K562 (cell line): Measurements from ENCODE around the gene CFL2. TPM values are rescaled to one million over a fixed set of nuclear protein-coding genes. Genes with fewer than 3 reads are reported as not detected.

Experiments used
- HNRNPUL1 ChIP-seq: fragments of 200-400 bp; formaldehyde crosslinking; IDR thresholded peaks from 2 replicates; pipeline ENCODE4 v1.6.1; 2017; ENCODE audit warnings: low read length
- KHSRP ChIP-seq: fragments of 450-650 bp; IDR thresholded peaks from 2 replicates; pipeline ENCODE4 v1.6.1; 2017
- KLF16 ChIP-seq: IDR thresholded peaks from 2 replicates; pipeline ENCODE4 v1.6.1; 2016; ENCODE audit warnings: antibody characterized with exemption
- L3MBTL2 ChIP-seq: fragments of 450-650 bp; IDR thresholded peaks from 2 replicates; pipeline ENCODE4 v1.6.1; 2016; ENCODE audit warnings: mild to moderate bottlenecking, moderate library complexity
- NR2C2 ChIP-seq, 2 experiments: fragments of 200-800 bp in 1 of 2; sonication (Bioruptor generic) in 1 of 2; sonication (generic) in 1 of 2; formaldehyde crosslinking in 1 of 2; IDR thresholded peaks; 2 replicates each; pipeline versions ENCODE4 v1.6.1 to v1.8.0; 2016 to 2022; ENCODE audit warnings: mild to moderate bottlenecking in 1 of 2, missing compliant biosample characterization in 1 of 2, missing genetic modification characterization in 1 of 2, missing genetic modification reagents in 1 of 2
- PHF8 ChIP-seq: fragments of 200-600 bp; sonication (generic); IDR thresholded peaks from 2 replicates; pipeline ENCODE4 v1.6.1; 2012; ENCODE audit warnings: mixed run types, mild to moderate bottlenecking, inconsistent platforms, low read length, moderate library complexity, borderline replicate concordance
- RBBP5 ChIP-seq: fragments of 200-600 bp; sonication (generic); IDR thresholded peaks from 2 replicates; pipeline ENCODE4 v1.6.1; 2012; ENCODE audit warnings: borderline replicate concordance, mild to moderate bottlenecking, low read length, control low read depth, inconsistent platforms; ENCODE audit not compliant: insufficient read depth, poor library complexity, severe bottlenecking
- RBM34 ChIP-seq: fragments of 200-400 bp; formaldehyde crosslinking; IDR thresholded peaks from 2 replicates; pipeline ENCODE4 v1.6.1; 2018; ENCODE audit warnings: low read length, borderline replicate concordance; ENCODE audit not compliant: insufficient read depth
- SP2 ChIP-seq: IDR thresholded peaks from 2 replicates; pipeline ENCODE4 v1.6.1; 2011; ENCODE audit warnings: mild to moderate bottlenecking, low read depth, low read length, moderate library complexity; ENCODE audit not compliant: poor library complexity, severe bottlenecking; ENCODE audit errors: extremely low read depth
- TGIF2 ChIP-seq: sonication (generic); formaldehyde crosslinking; IDR thresholded peaks from 2 replicates; pipeline ENCODE4 v1.8.1; 2022; ENCODE audit warnings: mild to moderate bottlenecking, missing genetic modification reagents, moderate library complexity
- XRCC3 ChIP-seq: fragments of 450-650 bp; IDR thresholded peaks from 2 replicates; pipeline ENCODE4 v1.6.1; 2017; ENCODE audit warnings: mild to moderate bottlenecking, moderate library complexity
- ZFP30 ChIP-seq: fragments of 250-450 bp; sonication (Bioruptor Pico); IDR thresholded peaks from 2 replicates; pipeline ENCODE4 v1.8.0; 2022; ENCODE audit warnings: moderate library complexity, mild to moderate bottlenecking, inconsistent platforms, borderline replicate concordance
- polyA plus RNA-seq, 8 experiments: library from polyadenylated mRNA; depleted of rRNA in 4 of 8; stranded (reverse) in 5 of 8; unstranded in 3 of 8; fragments of >200 nt; fragmentation: Nextera tagmentation in 2 of 8; fragmentation: Illumina TruSeq in 1 of 8; extraction: Ambion mirVana in 2 of 8; extraction: Trizol in 1 of 8; gene quantifications; 2 replicates each; pipeline versions ENCODE4 v1.2.1 to v1.2.3, GENCODE V29; 2011 to 2014; ENCODE audit warnings: inconsistent platforms in 1 of 8, missing spikeins in 1 of 8
- total RNA-seq, 7 experiments: library from RNA; depleted of rRNA in 6 of 7; stranded (reverse); fragments of >200 nt in 6 of 7; fragmentation: Illumina TruSeq in 2 of 7; extraction: Trizol in 2 of 7; gene quantifications; 2 replicates each; pipeline versions ENCODE4 v1.2.1 to v1.2.3, GENCODE V29; 2011 to 2021; ENCODE audit warnings: low replicate concordance in 1 of 7
- TF ChIP-seq, protein P1 (sequence below): IDR thresholded peaks from 2 replicates; pipeline ENCODE4 v1.6.1; 2011; ENCODE audit warnings: borderline replicate concordance, low read depth, mild to moderate bottlenecking, moderate library complexity, low read length; ENCODE audit not compliant: insufficient read depth, poor library complexity, severe bottlenecking
- TF ChIP-seq, protein P2 (sequence below): IDR thresholded peaks from 2 replicates; pipeline ENCODE4 v1.6.1; 2014; ENCODE audit warnings: antibody characterized with exemption
- TF ChIP-seq, protein P3 (sequence below): sonication (generic); formaldehyde crosslinking; IDR thresholded peaks from 2 replicates; pipeline ENCODE4 v1.8.1; 2023; ENCODE audit warnings: mild to moderate bottlenecking, missing genetic modification reagents
- TF ChIP-seq, protein P4 (sequence below): fragments of 450-650 bp; conservative IDR thresholded peaks from 2 replicates; pipeline ENCODE4 v1.6.1; 2016; ENCODE audit warnings: missing genetic modification characterization, low read depth, mild to moderate bottlenecking, missing compliant biosample characterization, moderate library complexity

CFL2 gene
- total and polyA plus RNA-seq, 9 of the 15 experiments (the other 6 are each of a cell fraction or from before 2014, with no cell fraction given) = 2.0 to 12.7 (median 5.1) TPM

DNA sequence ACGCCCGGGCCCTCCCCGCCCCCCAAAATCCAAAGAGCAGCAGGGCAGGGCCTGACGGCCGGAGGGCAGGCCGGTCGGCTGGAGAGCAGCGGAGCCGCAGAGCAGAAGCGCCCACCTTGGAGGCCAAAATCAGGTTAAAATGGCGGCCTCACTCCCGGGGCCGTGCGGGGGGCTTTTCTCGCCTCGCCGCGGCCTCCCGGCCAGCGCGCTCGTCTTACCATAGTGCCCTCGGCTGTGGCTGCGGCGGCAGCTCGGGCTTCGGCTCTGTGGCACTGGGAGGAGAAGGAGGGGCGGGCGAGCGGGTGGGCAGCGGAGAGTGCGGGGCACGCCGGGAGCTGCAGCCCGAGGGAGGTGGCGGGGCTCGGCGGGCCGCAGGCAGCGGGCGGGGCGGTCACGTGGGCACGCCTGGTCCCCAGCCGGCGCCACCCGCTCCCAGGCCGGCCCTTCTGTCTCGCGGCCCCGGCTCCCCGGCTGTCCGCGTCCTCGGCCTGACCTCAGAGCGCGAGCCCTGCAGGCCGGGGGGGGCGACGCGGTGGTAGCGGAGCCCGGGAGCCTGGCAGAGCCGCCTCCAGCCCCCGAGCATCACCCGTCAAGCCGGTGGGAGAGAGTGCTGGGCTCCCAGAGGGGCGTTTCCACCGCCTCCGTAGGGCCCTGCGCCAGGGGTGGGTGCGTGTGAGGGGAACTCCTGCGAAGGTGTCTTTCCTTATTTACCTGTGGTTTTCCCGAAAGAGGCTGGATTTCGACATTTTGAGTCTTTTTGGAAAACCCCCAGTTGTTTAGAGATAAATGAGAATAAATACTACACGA is at the start of gene CFL2 (continued):
- TF ChIP-seq KLF16 = no peak
- TF ChIP-seq, protein P1, sequence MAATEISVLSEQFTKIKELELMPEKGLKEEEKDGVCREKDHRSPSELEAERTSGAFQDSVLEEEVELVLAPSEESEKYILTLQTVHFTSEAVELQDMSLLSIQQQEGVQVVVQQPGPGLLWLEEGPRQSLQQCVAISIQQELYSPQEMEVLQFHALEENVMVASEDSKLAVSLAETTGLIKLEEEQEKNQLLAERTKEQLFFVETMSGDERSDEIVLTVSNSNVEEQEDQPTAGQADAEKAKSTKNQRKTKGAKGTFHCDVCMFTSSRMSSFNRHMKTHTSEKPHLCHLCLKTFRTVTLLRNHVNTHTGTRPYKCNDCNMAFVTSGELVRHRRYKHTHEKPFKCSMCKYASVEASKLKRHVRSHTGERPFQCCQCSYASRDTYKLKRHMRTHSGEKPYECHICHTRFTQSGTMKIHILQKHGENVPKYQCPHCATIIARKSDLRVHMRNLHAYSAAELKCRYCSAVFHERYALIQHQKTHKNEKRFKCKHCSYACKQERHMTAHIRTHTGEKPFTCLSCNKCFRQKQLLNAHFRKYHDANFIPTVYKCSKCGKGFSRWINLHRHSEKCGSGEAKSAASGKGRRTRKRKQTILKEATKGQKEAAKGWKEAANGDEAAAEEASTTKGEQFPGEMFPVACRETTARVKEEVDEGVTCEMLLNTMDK = no peak
- TF ChIP-seq NR2C2 (CRISPR knock-in tag; IDR thresholded peaks at IDR 0.05) = no peak
- peak; percentile 38; the same call in 1 of the 2 replicates for TF ChIP-seq NR2C2 (tag; IDR thresholded peaks at IDR 0.05)
- no peak for TF ChIP-seq KHSRP
- TF ChIP-seq, protein P2, sequence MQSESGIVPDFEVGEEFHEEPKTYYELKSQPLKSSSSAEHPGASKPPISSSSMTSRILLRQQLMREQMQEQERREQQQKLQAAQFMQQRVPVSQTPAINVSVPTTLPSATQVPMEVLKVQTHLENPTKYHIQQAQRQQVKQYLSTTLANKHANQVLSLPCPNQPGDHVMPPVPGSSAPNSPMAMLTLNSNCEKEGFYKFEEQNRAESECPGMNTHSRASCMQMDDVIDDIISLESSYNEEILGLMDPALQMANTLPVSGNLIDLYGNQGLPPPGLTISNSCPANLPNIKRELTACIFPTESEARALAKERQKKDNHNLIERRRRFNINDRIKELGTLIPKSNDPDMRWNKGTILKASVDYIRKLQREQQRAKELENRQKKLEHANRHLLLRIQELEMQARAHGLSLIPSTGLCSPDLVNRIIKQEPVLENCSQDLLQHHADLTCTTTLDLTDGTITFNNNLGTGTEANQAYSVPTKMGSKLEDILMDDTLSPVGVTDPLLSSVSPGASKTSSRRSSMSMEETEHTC = peak; percentile 33; the same call in 1 of the 2 replicates
- TF ChIP-seq L3MBTL2 = peak; percentile 59; the same call in 1 of the 2 replicates
- peak; percentile 67 for TF ChIP-seq RBBP5
- TF ChIP-seq, protein P3, sequence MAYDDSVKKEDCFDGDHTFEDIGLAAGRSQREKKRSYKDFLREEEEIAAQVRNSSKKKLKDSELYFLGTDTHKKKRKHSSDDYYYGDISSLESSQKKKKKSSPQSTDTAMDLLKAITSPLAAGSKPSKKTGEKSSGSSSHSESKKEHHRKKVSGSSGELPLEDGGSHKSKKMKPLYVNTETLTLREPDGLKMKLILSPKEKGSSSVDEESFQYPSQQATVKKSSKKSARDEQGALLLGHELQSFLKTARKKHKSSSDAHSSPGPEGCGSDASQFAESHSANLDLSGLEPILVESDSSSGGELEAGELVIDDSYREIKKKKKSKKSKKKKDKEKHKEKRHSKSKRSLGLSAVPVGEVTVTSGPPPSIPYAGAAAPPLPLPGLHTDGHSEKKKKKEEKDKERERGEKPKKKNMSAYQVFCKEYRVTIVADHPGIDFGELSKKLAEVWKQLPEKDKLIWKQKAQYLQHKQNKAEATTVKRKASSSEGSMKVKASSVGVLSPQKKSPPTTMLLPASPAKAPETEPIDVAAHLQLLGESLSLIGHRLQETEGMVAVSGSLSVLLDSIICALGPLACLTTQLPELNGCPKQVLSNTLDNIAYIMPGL (CRISPR knock-in tag) = no peak
- TF ChIP-seq HNRNPUL1 = no peak
- no peak for TF ChIP-seq SP2
- TF ChIP-seq, protein P4, sequence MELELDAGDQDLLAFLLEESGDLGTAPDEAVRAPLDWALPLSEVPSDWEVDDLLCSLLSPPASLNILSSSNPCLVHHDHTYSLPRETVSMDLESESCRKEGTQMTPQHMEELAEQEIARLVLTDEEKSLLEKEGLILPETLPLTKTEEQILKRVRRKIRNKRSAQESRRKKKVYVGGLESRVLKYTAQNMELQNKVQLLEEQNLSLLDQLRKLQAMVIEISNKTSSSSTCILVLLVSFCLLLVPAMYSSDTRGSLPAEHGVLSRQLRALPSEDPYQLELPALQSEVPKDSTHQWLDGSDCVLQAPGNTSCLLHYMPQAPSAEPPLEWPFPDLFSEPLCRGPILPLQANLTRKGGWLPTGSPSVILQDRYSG = no peak
- TF ChIP-seq TGIF2 (CRISPR knock-in tag) = no peak
- TF ChIP-seq XRCC3 = no peak
- peak; percentile 66; the same call in 1 of the 2 replicates for TF ChIP-seq PHF8
- TF ChIP-seq RBM34 = no peak
- TF ChIP-seq ZFP30 = no peak
